Measurements from ENCODE around the gene CD300LD. TPM values are rescaled to one million over a fixed set of nuclear protein-coding genes. Genes with fewer than 3 reads are reported as not detected.

Gene CD300LD
- total RNA-seq, 1 experiment from 2014 or later, result not detected

DNA sequence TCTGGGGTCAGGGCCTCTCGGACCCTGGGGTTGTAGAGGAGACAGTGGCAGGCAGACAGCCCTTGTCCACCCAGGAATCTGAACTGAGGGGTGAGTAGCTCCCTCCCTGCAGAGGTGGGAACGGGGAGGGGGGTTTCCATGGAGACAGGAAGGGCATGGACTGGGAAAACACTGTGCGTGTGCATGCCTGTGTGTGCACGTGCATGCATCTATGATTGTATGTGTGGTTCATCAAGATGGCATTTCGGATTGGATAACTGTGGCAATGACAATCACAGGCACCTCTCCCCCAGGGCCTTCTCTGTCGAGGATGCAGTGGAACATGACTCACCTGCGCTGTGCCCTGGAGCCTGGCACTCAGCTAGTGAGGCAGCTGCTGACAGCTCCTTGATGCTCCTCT, 40.0 kb downstream of the CD300LD start:
- Histone ChIP-seq H3K27me3 (ENCODE audit: control insufficient read depth, insufficient read depth, low read length) (no peaks in the 10 kb centered on the region), H3K27ac (ENCODE audit: low read length) (no peak overlapping the region), H3K36me3 (ENCODE audit: control insufficient read depth, insufficient read depth, low read length) (no peaks in the 10 kb centered on the region), H3K4me1 (ENCODE audit: control insufficient read depth, insufficient read depth, low read length) (no peaks in the 10 kb centered on the region), H3K9me3 (ENCODE audit: control insufficient read depth, insufficient read depth, low read depth, low read length) (no peaks in the 10 kb centered on the region), H3K4me3 (ENCODE audit: low read depth in 2 of 2, low read length in 2 of 2) (no peak overlapping the region)
- intact Hi-C loops (cut with micrococcal nuclease; ENCODE audit: unreplicated experiment), result loop anchor here (5.0 kb wide), 1 partner anchor 90 kb away; no protein-coding TSS in a partner anchor
- in situ Hi-C loops (cut with HindIII; ENCODE audit: low pct_unique_long_range_greater_than_20kb, low sequenced_read_pairs), result no loop called here
- TF ChIP-seq POLR2AphosphoS5 (IDR thresholded peaks at IDR 0.05; ENCODE audit: low read depth, low read length), result no peak
- no peak for TF ChIP-seq SIN3A (IDR thresholded peaks at IDR 0.05; ENCODE audit: borderline replicate concordance, insufficient read depth, low read depth, low read length)
- TF ChIP-seq, protein P1, sequence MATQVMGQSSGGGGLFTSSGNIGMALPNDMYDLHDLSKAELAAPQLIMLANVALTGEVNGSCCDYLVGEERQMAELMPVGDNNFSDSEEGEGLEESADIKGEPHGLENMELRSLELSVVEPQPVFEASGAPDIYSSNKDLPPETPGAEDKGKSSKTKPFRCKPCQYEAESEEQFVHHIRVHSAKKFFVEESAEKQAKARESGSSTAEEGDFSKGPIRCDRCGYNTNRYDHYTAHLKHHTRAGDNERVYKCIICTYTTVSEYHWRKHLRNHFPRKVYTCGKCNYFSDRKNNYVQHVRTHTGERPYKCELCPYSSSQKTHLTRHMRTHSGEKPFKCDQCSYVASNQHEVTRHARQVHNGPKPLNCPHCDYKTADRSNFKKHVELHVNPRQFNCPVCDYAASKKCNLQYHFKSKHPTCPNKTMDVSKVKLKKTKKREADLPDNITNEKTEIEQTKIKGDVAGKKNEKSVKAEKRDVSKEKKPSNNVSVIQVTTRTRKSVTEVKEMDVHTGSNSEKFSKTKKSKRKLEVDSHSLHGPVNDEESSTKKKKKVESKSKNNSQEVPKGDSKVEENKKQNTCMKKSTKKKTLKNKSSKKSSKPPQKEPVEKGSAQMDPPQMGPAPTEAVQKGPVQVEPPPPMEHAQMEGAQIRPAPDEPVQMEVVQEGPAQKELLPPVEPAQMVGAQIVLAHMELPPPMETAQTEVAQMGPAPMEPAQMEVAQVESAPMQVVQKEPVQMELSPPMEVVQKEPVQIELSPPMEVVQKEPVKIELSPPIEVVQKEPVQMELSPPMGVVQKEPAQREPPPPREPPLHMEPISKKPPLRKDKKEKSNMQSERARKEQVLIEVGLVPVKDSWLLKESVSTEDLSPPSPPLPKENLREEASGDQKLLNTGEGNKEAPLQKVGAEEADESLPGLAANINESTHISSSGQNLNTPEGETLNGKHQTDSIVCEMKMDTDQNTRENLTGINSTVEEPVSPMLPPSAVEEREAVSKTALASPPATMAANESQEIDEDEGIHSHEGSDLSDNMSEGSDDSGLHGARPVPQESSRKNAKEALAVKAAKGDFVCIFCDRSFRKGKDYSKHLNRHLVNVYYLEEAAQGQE (IDR thresholded peaks at IDR 0.05; ENCODE audit: insufficient read depth in 1 of 2, low read depth in 2 of 2, low read length in 1 of 2), result no peak
- no peak for TF ChIP-seq TCF7L2 (IDR thresholded peaks at IDR 0.05; ENCODE audit: low read depth, low read length)
- TF ChIP-seq, protein P2, sequence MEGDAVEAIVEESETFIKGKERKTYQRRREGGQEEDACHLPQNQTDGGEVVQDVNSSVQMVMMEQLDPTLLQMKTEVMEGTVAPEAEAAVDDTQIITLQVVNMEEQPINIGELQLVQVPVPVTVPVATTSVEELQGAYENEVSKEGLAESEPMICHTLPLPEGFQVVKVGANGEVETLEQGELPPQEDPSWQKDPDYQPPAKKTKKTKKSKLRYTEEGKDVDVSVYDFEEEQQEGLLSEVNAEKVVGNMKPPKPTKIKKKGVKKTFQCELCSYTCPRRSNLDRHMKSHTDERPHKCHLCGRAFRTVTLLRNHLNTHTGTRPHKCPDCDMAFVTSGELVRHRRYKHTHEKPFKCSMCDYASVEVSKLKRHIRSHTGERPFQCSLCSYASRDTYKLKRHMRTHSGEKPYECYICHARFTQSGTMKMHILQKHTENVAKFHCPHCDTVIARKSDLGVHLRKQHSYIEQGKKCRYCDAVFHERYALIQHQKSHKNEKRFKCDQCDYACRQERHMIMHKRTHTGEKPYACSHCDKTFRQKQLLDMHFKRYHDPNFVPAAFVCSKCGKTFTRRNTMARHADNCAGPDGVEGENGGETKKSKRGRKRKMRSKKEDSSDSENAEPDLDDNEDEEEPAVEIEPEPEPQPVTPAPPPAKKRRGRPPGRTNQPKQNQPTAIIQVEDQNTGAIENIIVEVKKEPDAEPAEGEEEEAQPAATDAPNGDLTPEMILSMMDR (IDR thresholded peaks at IDR 0.05), result no peak
- BruUV-seq (replicated peaks), result no TSS peak
- ATAC-seq (no peak), DNase-seq (ENCODE audit: low read depth, low spot score) (no peak)
- ChIA-PET CTCF (no interaction called here), POLR2A (no interaction called here)

DNA sequence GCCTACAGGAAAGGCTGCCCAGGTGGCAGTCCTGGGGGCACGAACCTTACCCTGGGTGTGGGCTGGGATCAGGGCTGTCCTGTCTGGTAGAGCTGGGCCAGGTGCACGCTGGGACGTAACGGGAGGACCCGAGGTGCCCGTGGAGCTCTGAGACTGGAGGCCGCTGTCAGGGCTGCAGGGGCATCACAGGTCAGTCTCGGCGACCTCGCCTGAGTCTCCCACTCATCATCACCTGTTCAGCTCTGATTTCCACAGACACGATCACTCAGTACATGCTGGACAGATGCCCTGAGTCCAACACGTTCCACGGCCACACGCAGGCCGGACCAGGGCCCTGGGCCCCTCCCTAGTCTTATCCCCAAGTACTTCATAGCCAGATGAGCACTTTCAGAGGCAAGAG, 41.5 kb downstream of the CD300LD start:
- H3K27ac ChIP-seq (ENCODE audit: low read length), result no peak overlapping the region
- in situ Hi-C loops (cut with HindIII; ENCODE audit: low pct_unique_long_range_greater_than_20kb, low sequenced_read_pairs), result no loop called here
- no peaks in the 10 kb centered on the region for H3K27me3 ChIP-seq (ENCODE audit: control insufficient read depth, insufficient read depth, low read length)
- POLR2A ChIA-PET, result no interaction called here
- DNase-seq (ENCODE audit: low read depth, low spot score), result no peak
- ATAC-seq, result no peak
- H3K4me3 ChIP-seq (ENCODE audit: low read depth in 2 of 2, low read length in 2 of 2), result no peak overlapping the region
- H3K9me3 ChIP-seq (ENCODE audit: control insufficient read depth, insufficient read depth, low read depth, low read length), result no peaks in the 10 kb centered on the region
- no peaks in the 10 kb centered on the region for H3K36me3 ChIP-seq (ENCODE audit: control insufficient read depth, insufficient read depth, low read length)
- BruUV-seq (replicated peaks), result no TSS peak
- CTCF ChIA-PET, result no interaction called here
- intact Hi-C loops (cut with micrococcal nuclease; ENCODE audit: unreplicated experiment), result loop anchor here (5.0 kb wide), 1 partner anchor 92 kb away; no protein-coding TSS in a partner anchor
- no peaks in the 10 kb centered on the region for H3K4me1 ChIP-seq (ENCODE audit: control insufficient read depth, insufficient read depth, low read length)
- no peak for TF ChIP-seq SIN3A (IDR thresholded peaks at IDR 0.05; ENCODE audit: borderline replicate concordance, insufficient read depth, low read depth, low read length)
- no peak for TF ChIP-seq TCF7L2 (IDR thresholded peaks at IDR 0.05; ENCODE audit: low read depth, low read length)
- TF ChIP-seq, protein P2 (IDR thresholded peaks at IDR 0.05), result no peak
- TF ChIP-seq POLR2AphosphoS5 (IDR thresholded peaks at IDR 0.05; ENCODE audit: low read depth, low read length), result no peak
- TF ChIP-seq, protein P1 (IDR thresholded peaks at IDR 0.05; ENCODE audit: insufficient read depth in 1 of 2, low read depth in 2 of 2, low read length in 1 of 2), result no peak

Measured in Panc1 (cell line).